Peyer's patch (tissue), 4 donors: ENCODE measurements around the gene HSBP1L1. TPM values are rescaled to one million over a fixed set of nuclear protein-coding genes. Genes with fewer than 3 reads are reported as not detected.

Source experiments
- DNase-seq, 3 donors: peaks; one replicate each; pipeline ENCODE4 v3.0.0-alpha.2; 2017 to 2019
- H3K27ac ChIP-seq, 4 donors: fragments of 200-600 bp; sonication (generic); one replicate each; pipeline ENCODE4 v1.5.1; 2016 to 2019
- H3K27me3 ChIP-seq, 2 donors: fragments of 200-600 bp; sonication (generic); one replicate each; pipeline ENCODE4 v1.5.1; 2019
- H3K36me3 ChIP-seq, 3 donors: fragments of 200-600 bp; sonication (generic); one replicate each; pipeline ENCODE4 v1.5.1; 2016 to 2019
- H3K4me1 ChIP-seq, 4 donors: fragments of 200-600 bp; sonication (generic); one replicate each; pipeline ENCODE4 v1.5.1; 2016 to 2019
- H3K4me3 ChIP-seq, 4 donors: fragments of 200-600 bp; sonication (generic); 1 replicate in 3 of 4; 2 replicates in 1 of 4; pipeline ENCODE4 v1.5.1; 2016 to 2019; ENCODE audit warnings: mild to moderate bottlenecking in 1 of 4
- H3K9me3 ChIP-seq, 4 donors: fragments of 200-600 bp; sonication (generic); one replicate each; pipeline ENCODE4 v1.5.1; 2016 to 2019; ENCODE audit warnings: mild to moderate bottlenecking in 1 of 4
- CTCF ChIP-seq, 6 experiments: fragments of 450-650 bp in 4 of 6; fragments of 200-600 bp in 2 of 6; sonication (generic) in 1 of 6; IDR thresholded peaks; one replicate each; pipeline ENCODE4 v1.5.1; 2017 to 2019; ENCODE audit warnings: antibody characterized with exemption in 6 of 6, mild to moderate bottlenecking in 3 of 6, moderate library complexity in 1 of 6
- POLR2A ChIP-seq, 2 donors: fragments of 450-650 bp; IDR thresholded peaks; one replicate each; pipeline ENCODE4 v1.5.1; 2017; ENCODE audit warnings: antibody characterized with exemption in 2 of 2, mild to moderate bottlenecking in 2 of 2, moderate library complexity in 2 of 2
- total RNA-seq, 4 donors: library from RNA; depleted of rRNA; stranded (reverse); fragments of >200 nt; gene quantifications; one replicate each; pipeline ENCODE4 v1.1.0, GENCODE V29; 2016

The HSBP1L1 gene
- total RNA-seq, 4 donors from 2014 or later = 14.9 to 64.9 (median 47.8) TPM

DNA sequence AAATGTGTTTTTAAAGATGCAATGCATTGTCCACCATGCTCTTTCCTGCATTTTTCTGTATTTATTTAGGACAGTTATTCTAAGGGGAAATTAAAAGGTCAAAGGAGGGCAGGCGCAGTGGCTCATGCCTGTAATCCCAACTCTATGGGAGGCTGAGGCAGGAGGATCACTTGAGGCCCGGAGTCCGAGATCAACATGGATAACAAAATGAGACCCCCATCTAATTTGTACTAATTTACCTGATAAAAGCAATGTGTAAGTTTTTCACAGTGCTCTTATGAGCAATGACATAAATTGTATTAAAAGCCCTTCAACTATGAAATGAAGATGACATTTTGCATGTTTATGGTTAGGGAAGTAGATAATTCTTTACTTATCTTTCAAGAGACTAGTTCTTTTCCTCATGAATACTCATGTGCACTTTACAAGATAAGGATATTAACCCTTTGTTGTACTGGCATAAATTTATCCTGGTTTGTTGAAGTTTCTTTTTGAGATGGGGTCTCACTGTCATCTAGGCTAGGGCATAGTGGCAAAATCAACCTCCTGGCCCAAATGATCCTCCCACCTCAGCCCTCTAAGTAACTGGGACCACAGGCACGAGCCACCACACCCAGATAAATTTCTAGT lies 9.7 kb downstream of the HSBP1L1 start:
- Histone ChIP-seq H3K4me1 (peaks cover 0 to 4% (median 0%) of the 10 kb centered on the region in 4 donors), H3K4me3 (no peak overlapping the region), H3K36me3 (peaks cover 0 to 63% (median 0%) of the 10 kb centered on the region in 3 donors), H3K27ac (no peak overlapping the region), H3K9me3 (no peaks in the 10 kb centered on the region), H3K27me3 (no peaks in the 10 kb centered on the region)
- no peak for TF ChIP-seq POLR2A (IDR thresholded peaks at IDR 0.05)
- DNase-seq = no peak

- peaks cover 0 to 56% (median 0%) of the 10 kb centered on the region in 3 donors for H3K36me3 ChIP-seq
- H3K27me3 ChIP-seq = no peaks in the 10 kb centered on the region
- no peak for DNase-seq
- H3K27ac ChIP-seq = no peak overlapping the region
- H3K4me1 ChIP-seq = peaks cover 0 to 4% (median 0%) of the 10 kb centered on the region in 4 donors
- no peaks in the 10 kb centered on the region for H3K9me3 ChIP-seq
- TF ChIP-seq POLR2A (IDR thresholded peaks at IDR 0.05) (no peak), CTCF (IDR thresholded peaks at IDR 0.05) (no peak)
- H3K4me3 ChIP-seq = no peak overlapping the region
Observed at GRCh38 chr18:79975043-79975442, 10.6 kb downstream of the HSBP1L1 start.

DNA sequence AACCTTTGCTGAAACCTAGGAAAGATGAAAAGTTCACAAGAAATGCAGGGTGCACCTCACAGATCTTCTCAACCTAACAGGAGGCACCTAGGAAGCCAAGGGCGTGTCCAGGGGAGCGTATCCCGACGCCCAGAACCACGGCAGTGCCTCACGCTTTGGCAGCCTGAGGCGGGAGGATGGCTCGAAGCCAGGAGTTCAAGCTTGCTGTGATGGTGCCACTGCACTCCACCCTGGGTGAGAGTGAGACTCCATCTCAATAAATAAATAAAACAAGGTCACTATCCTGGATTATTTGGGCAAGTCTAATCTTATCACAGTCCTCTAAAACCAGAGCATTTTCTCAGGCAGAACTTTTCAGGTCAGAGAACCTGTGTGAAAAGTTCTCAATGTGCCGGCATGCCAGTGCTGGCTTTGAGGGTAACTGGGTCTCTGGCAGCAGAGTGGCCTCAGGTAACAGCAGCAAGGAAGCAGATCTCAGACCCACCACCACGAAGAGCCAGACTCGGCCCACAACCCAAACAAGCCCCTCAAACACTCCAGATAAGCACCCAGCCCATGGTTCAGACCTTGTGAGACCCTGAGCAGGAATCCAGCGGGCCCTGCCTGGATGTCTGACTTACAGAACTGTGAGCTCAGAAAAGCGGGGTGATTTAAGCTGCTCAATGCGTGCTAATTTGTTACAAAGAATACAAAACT lies 11.7 kb downstream of the HSBP1L1 start:
- Histone ChIP-seq H3K27me3 (no peaks in the 10 kb centered on the region), H3K4me1 (peaks cover 0 to 4% (median 0%) of the 10 kb centered on the region in 4 donors), H3K4me3 (no peak overlapping the region), H3K27ac (no peak overlapping the region), H3K36me3 (peaks cover 0 to 45% (median 0%) of the 10 kb centered on the region in 3 donors), H3K9me3 (no peaks in the 10 kb centered on the region)
- no peak for DNase-seq
- TF ChIP-seq CTCF (IDR thresholded peaks at IDR 0.05) (no peak), POLR2A (IDR thresholded peaks at IDR 0.05) (no peak)

DNA sequence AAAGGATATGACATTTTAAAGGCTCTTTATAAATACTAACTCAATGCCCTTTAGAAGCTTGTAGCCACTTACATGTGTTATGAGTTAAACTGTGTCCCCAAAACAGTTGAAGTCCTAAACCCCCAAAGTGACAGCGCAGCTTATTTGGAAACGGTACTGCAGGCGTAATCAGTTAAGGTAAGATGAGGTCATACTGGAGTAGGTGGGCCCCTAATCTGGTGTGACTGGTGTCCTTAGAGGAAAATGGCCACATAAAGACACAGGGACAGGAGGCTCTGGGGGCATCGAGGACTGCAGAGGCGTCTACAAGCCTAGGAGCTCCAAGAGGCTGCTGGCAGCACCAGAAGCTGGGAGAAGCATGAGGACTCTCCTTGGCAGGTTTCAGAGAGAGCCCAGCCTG lies 15.4 kb downstream of the HSBP1L1 start:
- Histone ChIP-seq H3K4me3 (no peak overlapping the region), H3K27ac (no peak overlapping the region), H3K27me3 (no peaks in the 10 kb centered on the region), H3K36me3 (peaks cover 0 to 17% (median 0%) of the 10 kb centered on the region in 3 donors), H3K4me1 (peaks cover 0 to 7% (median 0%) of the 10 kb centered on the region in 4 donors), H3K9me3 (no peaks in the 10 kb centered on the region)
- DNase-seq = no peak
- TF ChIP-seq CTCF (IDR thresholded peaks at IDR 0.05) (no peak), POLR2A (IDR thresholded peaks at IDR 0.05) (no peak)

GRCh38 chr18:79980585-79980984 lies 16.1 kb downstream of the HSBP1L1 start:
- Histone ChIP-seq H3K4me1 (peaks cover 0 to 7% (median 0%) of the 10 kb centered on the region in 4 donors), H3K27ac (no peak overlapping the region), H3K27me3 (no peaks in the 10 kb centered on the region), H3K4me3 (no peak overlapping the region), H3K36me3 (peaks cover 0 to 11% (median 0%) of the 10 kb centered on the region in 3 donors), H3K9me3 (no peaks in the 10 kb centered on the region)
- no peak for TF ChIP-seq POLR2A (IDR thresholded peaks at IDR 0.05)
- TF ChIP-seq CTCF (IDR thresholded peaks at IDR 0.05) = no peak
- no peak for DNase-seq

DNA sequence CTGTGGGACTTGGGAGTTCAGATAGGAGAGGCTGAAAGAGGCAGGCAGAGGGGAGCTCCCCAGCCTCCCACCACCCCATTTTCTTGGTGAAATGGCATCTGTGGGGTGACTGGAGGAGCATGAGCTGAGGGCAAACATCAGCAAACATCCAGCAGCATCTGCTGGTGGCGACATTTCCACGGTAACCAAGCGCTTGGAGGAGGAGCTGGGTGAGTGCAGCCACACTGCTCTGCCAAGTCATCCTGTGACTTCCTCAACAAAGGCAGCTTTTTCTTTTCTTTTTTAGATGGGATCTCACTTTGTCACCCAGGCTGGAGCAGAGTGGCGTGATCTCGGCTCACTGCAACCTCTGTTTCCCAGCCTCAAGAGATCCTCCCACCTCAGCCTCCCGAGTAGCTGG lies 18.3 kb downstream of the HSBP1L1 start:
- no peak overlapping the region for H3K4me3 ChIP-seq
- no peak for TF ChIP-seq POLR2A (IDR thresholded peaks at IDR 0.05)
- no peak for DNase-seq

More for the DNA sequence above, 18.3 kb downstream of the HSBP1L1 start:
- H3K27me3 ChIP-seq = no peaks in the 10 kb centered on the region
- H3K27ac ChIP-seq = no peak overlapping the region
- H3K9me3 ChIP-seq = no peaks in the 10 kb centered on the region
- H3K4me1 ChIP-seq = peaks cover 0 to 22% (median 7%) of the 10 kb centered on the region in 4 donors
- peaks cover 0 to 7% (median 0%) of the 10 kb centered on the region in 3 donors for H3K36me3 ChIP-seq
